ENCODE data around the gene PARD6B. TPM values are rescaled to one million over a fixed set of nuclear protein-coding genes. Genes with fewer than 3 reads are reported as not detected.
"Not testable (repeated sequence)": the region's sequence is repeated elsewhere in the genome, so short reads cannot be mapped to it uniquely, and the experiment has no call there.

PARD6B gene
- total and polyA plus RNA-seq, 2 of the 13 experiments (the other 11 are each of a cell fraction or from before 2014, with no cell fraction given) = 6.9 to 22.2 TPM

- intact Hi-C loops (cut with micrococcal nuclease; ENCODE audit: unreplicated experiment); CTCF ChIA-PET (ENCODE audit: low intra/inter-chr PET ratio, low total read pairs); H4K20me1 ChIP-seq (ENCODE audit: insufficient read depth, low read length); DNase-seq (ENCODE audit: low spot score); H3K27me3 ChIP-seq (ENCODE audit: control insufficient read depth in 1 of 2, insufficient read depth in 2 of 2, low read length in 2 of 2); H3K27ac ChIP-seq (ENCODE audit: extremely low read length, insufficient read depth, low read length); BruUV-seq (replicated peaks); in situ Hi-C loops (cut with HindIII; ENCODE audit: extremely low pct_ligation_motif_present, low pct_unique_long_range_greater_than_20kb); H3K9me3 ChIP-seq (ENCODE audit: low read length); H3K79me2 ChIP-seq (ENCODE audit: insufficient read depth, low read length); H3K36me3 ChIP-seq (replicated peaks in 1 of 2; ENCODE audit: control insufficient read depth in 1 of 2, insufficient read depth in 2 of 2, low read length in 2 of 2): not testable (repeated sequence)
- ATAC-seq = peak; percentile 54
- POLR2A ChIA-PET = interaction anchor here (0.8 to 1.5 kb wide), 2 partner anchors 22 to 25 kb away, joined by 3 to 4 read pairs; no protein-coding TSS in a partner anchor
- Histone ChIP-seq H3K4me3 (replicated peaks in 1 of 3; ENCODE audit: insufficient read depth in 1 of 3, low read depth in 2 of 3, low read length in 3 of 3) (peak overlapping the region in 2 of 3 experiments; percentile 5 to 54; a peak in 3 of 6 replicates), H3K4me2 (ENCODE audit: low read depth, low read length) (peak overlapping the region; percentile 77), H2AFZ (ENCODE audit: low read length) (peak overlapping the region; percentile 66), H3K4me1 (ENCODE audit: insufficient read depth, low read length) (peaks cover 61% of the 10 kb centered on the region), H3K9ac (ENCODE audit: insufficient read depth, low read depth, low read length) (peak overlapping the region; percentile 28; the same call in 1 of the 2 replicates)
- peak; percentile 18 for FAIRE-seq
- 6% methylated on average over 7 of the region's 7 CpGs for WGBS (ENCODE audit: low lambda C conversion rate)
- peak; percentile 28; the same call in 1 of the 2 replicates for TF ChIP-seq ZFY (CRISPR knock-in tag; IDR thresholded peaks at IDR 0.05)
- peak; percentile 59; the same call in 1 of the 2 replicates for TF ChIP-seq IKZF1 (IDR thresholded peaks at IDR 0.05)
- 0 out of 2 replicates have a peak, but pooled peaks have one; percentile 31 for TF ChIP-seq KDM2A (CRISPR knock-in tag; IDR thresholded peaks at IDR 0.05; ENCODE audit: borderline replicate concordance, low read depth)
- TF ChIP-seq ZNF800 (CRISPR knock-in tag; IDR thresholded peaks at IDR 0.05) = peak; percentile 63; the same call in 1 of the 2 replicates
- TF ChIP-seq TAF1 (CRISPR knock-in tag; IDR thresholded peaks at IDR 0.05) = 0 out of 2 replicates have a peak, but pooled peaks have one; percentile 11
Measured at GRCh38 chr20:50768991-50769390, 37.6 kb downstream of the PARD6B start.

- POLR2A ChIA-PET; H4K20me1 ChIP-seq (ENCODE audit: insufficient read depth, low read length); in situ Hi-C loops (cut with HindIII; ENCODE audit: extremely low pct_ligation_motif_present, low pct_unique_long_range_greater_than_20kb); CTCF ChIA-PET (ENCODE audit: low intra/inter-chr PET ratio, low total read pairs); H3K9ac ChIP-seq (ENCODE audit: insufficient read depth, low read depth, low read length); H3K27ac ChIP-seq (ENCODE audit: extremely low read length, insufficient read depth, low read length); intact Hi-C loops (cut with micrococcal nuclease; ENCODE audit: unreplicated experiment); H3K36me3 ChIP-seq (replicated peaks in 1 of 2; ENCODE audit: control insufficient read depth in 1 of 2, insufficient read depth in 2 of 2, low read length in 2 of 2); FAIRE-seq; H3K4me3 ChIP-seq (replicated peaks in 1 of 3; ENCODE audit: insufficient read depth in 1 of 3, low read depth in 2 of 3, low read length in 3 of 3); H3K27me3 ChIP-seq (ENCODE audit: control insufficient read depth in 1 of 2, insufficient read depth in 2 of 2, low read length in 2 of 2); H2AFZ ChIP-seq (ENCODE audit: low read length); H3K9me3 ChIP-seq (ENCODE audit: low read length); H3K79me2 ChIP-seq (ENCODE audit: insufficient read depth, low read length); BruUV-seq (replicated peaks); H3K4me2 ChIP-seq (ENCODE audit: low read depth, low read length); DNase-seq (ENCODE audit: low spot score): not testable (repeated sequence)
- ATAC-seq = peak; percentile 42; the same call in 2 of the 3 replicates
- WGBS (ENCODE audit: low lambda C conversion rate) = 15% methylated on average over 10 of the region's 12 CpGs
- peak; percentile 75 for TF ChIP-seq ZNF770 (CRISPR knock-in tag; IDR thresholded peaks at IDR 0.05)
- peaks cover 55% of the 10 kb centered on the region for H3K4me1 ChIP-seq (ENCODE audit: insufficient read depth, low read length)
Measured at GRCh38 chr20:50769551-50770085, 38.2 kb downstream of the PARD6B start.

GRCh38 chr20:50771419-50772080 lies 40.2 kb downstream of the PARD6B start:
- intact Hi-C loops (cut with micrococcal nuclease; ENCODE audit: unreplicated experiment); in situ Hi-C loops (cut with HindIII; ENCODE audit: extremely low pct_ligation_motif_present, low pct_unique_long_range_greater_than_20kb); ATAC-seq; POLR2A ChIA-PET; H2AFZ ChIP-seq (ENCODE audit: low read length); H4K20me1 ChIP-seq (ENCODE audit: insufficient read depth, low read length); H3K79me2 ChIP-seq (ENCODE audit: insufficient read depth, low read length); H3K9me3 ChIP-seq (ENCODE audit: low read length); CTCF ChIA-PET (ENCODE audit: low intra/inter-chr PET ratio, low total read pairs); DNase-seq (ENCODE audit: low spot score); H3K9ac ChIP-seq (ENCODE audit: insufficient read depth, low read depth, low read length); H3K36me3 ChIP-seq (replicated peaks in 1 of 2; ENCODE audit: control insufficient read depth in 1 of 2, insufficient read depth in 2 of 2, low read length in 2 of 2); H3K27me3 ChIP-seq (ENCODE audit: control insufficient read depth in 1 of 2, insufficient read depth in 2 of 2, low read length in 2 of 2); H3K27ac ChIP-seq (ENCODE audit: extremely low read length, insufficient read depth, low read length); H3K4me2 ChIP-seq (ENCODE audit: low read depth, low read length); H3K4me3 ChIP-seq (replicated peaks in 1 of 3; ENCODE audit: insufficient read depth in 1 of 3, low read depth in 2 of 3, low read length in 3 of 3); FAIRE-seq; BruUV-seq (replicated peaks): not testable (repeated sequence)
- peaks cover 35% of the 10 kb centered on the region for H3K4me1 ChIP-seq (ENCODE audit: insufficient read depth, low read length)
- 59% methylated on average over 5 of the region's 8 CpGs for WGBS (ENCODE audit: low lambda C conversion rate)

Data from HepG2 (cell line).